Mucosa of rectum (tissue), 2 donors: Measurements from ENCODE around the gene GSPT1.

Experiments used
- H3K27ac ChIP-seq, 2 donors: one replicate each; pipeline ENCODE4 v1.7.0; 2013; ENCODE audit warnings: inconsistent platforms in 2 of 2, low read depth in 2 of 2, low read length in 2 of 2
- H3K27me3 ChIP-seq, 2 donors: one replicate each; pipeline ENCODE4 v1.7.0; 2013; ENCODE audit warnings: low read length in 2 of 2; ENCODE audit not compliant: control insufficient read depth in 2 of 2, insufficient read depth in 2 of 2
- H3K36me3 ChIP-seq, 2 donors: one replicate each; pipeline ENCODE4 v1.7.0; 2013; ENCODE audit warnings: low read length in 2 of 2; ENCODE audit not compliant: control insufficient read depth in 2 of 2, insufficient read depth in 2 of 2
- H3K4me1 ChIP-seq, 2 donors: one replicate each; pipeline ENCODE4 v1.7.0; 2013; ENCODE audit warnings: low read length in 2 of 2, mild to moderate bottlenecking in 1 of 2; ENCODE audit not compliant: control insufficient read depth in 2 of 2, insufficient read depth in 2 of 2
- H3K4me3 ChIP-seq, 2 donors: one replicate each; pipeline ENCODE4 v1.7.0; 2013; ENCODE audit warnings: low read length in 2 of 2
- H3K9ac ChIP-seq, 2 donors: one replicate each; pipeline ENCODE4 v1.7.0; 2013; ENCODE audit warnings: low read length in 2 of 2, low read depth in 1 of 2, mild to moderate bottlenecking in 1 of 2
- H3K9me3 ChIP-seq, 2 donors: one replicate each; pipeline ENCODE4 v1.7.0; 2013; ENCODE audit warnings: low read length in 2 of 2; ENCODE audit not compliant: control insufficient read depth in 2 of 2
- donor health status: healthy.
- donor health status: Normal muscosa, but diverticular disease.

Gene GSPT1

DNA sequence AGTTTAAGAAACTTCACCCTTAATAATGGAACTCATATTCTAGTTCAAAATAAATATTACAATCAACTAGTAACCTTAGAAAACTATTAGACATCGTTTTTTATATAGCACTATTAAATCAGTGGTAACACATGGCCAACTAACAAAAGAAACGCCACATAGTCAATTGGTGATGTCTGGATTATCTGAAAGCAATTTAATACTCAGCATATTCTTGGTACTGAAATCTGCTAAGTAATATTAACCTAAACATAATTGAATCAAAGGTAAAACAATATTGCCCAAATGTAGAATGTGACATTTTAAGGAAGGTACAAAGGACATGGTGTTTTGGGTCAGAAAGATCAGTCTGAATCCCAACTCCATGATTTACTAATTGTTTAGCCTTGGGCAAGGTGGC is 53.3 kb downstream of the GSPT1 start:
- Histone ChIP-seq H3K27ac (no peak overlapping the region), H3K4me3 (no peak overlapping the region), H3K27me3 (no peaks in the 10 kb centered on the region), H3K36me3 (no peaks in the 10 kb centered on the region), H3K9ac (no peak overlapping the region), H3K4me1 (no peaks in the 10 kb centered on the region), H3K9me3 (no peaks in the 10 kb centered on the region)

DNA sequence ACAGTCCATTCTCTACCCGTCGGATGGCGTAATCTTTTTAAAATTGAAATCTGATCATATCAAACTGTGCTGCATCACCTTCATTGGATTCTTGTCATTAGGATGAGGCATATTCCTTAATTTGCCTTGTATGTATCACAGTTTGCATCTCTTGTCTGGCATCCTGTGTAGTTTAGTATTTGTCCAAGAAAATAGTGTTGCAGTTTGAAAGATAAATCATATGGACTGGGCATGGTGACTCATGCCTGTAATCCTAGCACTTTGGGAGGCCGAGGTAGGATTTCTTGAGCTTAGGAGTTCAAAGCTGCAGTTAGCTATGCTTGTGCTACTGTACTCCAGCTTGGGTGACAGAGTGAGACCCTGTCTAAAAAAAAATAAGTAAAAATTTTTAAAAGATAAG is 58.6 kb downstream of the GSPT1 start:
- H3K9ac ChIP-seq = no peak overlapping the region
- H3K27ac ChIP-seq = no peak overlapping the region

GRCh38 chr16:11852092-11852809 is 63.5 kb downstream of the GSPT1 start:
- Histone ChIP-seq H3K4me1 (peaks cover 8 to 9% of the 10 kb centered on the region in 2 donors), H3K9ac (peak overlapping the region; percentile 80 to 85), H3K27me3 (no peaks in the 10 kb centered on the region), H3K9me3 (no peaks in the 10 kb centered on the region), H3K36me3 (peaks cover 10 to 13% of the 10 kb centered on the region in 2 donors), H3K27ac (peak overlapping the region; percentile 86 to 88), H3K4me3 (peak overlapping the region; percentile 94 to 99)

More for the DNA sequence above, 58.6 kb downstream of the GSPT1 start:
- Histone ChIP-seq H3K9me3 (no peaks in the 10 kb centered on the region), H3K4me1 (peaks cover 4 to 5% of the 10 kb centered on the region in 2 donors), H3K4me3 (no peak overlapping the region), H3K36me3 (no peaks in the 10 kb centered on the region), H3K27me3 (no peaks in the 10 kb centered on the region)

- Histone ChIP-seq H3K4me1 (peaks cover 8 to 9% of the 10 kb centered on the region in 2 donors), H3K27ac (peak within 1 kb of the TSS; percentile 86 to 88), H3K36me3 (peaks cover 16 to 21% of the 10 kb centered on the region in 2 donors), H3K27me3 (no peaks in the 10 kb centered on the region), H3K9me3 (no peaks in the 10 kb centered on the region), H3K9ac (peak within 1 kb of the TSS; percentile 85 to 93), H3K4me3 (peak within 1 kb of the TSS; percentile 94 to 99)
Observed at GRCh38 chr16:11851294-11852091, 64.3 kb downstream of the GSPT1 start, which contains the start of gene RSL1D1. Gene RSL1D1 (minus strand): TSS chr16:11851542. CDS start chr16:11851512, 30 bp downstream.

DNA sequence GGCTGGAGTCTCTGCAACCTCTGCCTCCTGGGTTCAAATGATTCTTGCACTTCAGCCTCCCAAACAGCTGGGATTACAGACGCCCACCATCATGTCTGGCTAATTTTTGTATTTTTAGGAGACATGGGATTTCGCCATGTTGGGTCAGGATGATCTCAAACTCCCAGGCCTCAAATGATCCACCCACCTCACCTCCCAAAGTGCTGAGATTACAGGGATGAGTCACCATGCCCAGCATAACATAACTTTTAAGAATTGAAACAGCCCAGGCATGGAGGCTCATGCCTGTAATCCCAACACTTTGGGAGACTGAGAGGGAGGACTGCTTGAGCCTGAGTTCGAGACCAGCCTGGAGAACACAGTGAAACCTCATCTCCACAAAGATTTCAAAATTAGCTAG is 66.9 kb downstream of the GSPT1 start:
- Histone ChIP-seq H3K36me3 (peaks cover 38 to 44% of the 10 kb centered on the region in 2 donors), H3K9ac (no peak overlapping the region), H3K4me1 (peaks cover 5 to 9% of the 10 kb centered on the region in 2 donors), H3K9me3 (no peaks in the 10 kb centered on the region), H3K4me3 (no peak overlapping the region), H3K27me3 (no peaks in the 10 kb centered on the region), H3K27ac (no peak overlapping the region)

- Histone ChIP-seq H3K36me3 (peaks cover 65 to 74% of the 10 kb centered on the region in 2 donors), H3K9me3 (no peaks in the 10 kb centered on the region), H3K4me3 (no peak overlapping the region), H3K9ac (no peak overlapping the region), H3K4me1 (no peaks in the 10 kb centered on the region), H3K27me3 (no peaks in the 10 kb centered on the region), H3K27ac (no peak overlapping the region)
Observed at GRCh38 chr16:11844499-11844898, 71.3 kb downstream of the GSPT1 start.

- Histone ChIP-seq H3K27me3 (no peaks in the 10 kb centered on the region), H3K9ac (no peak overlapping the region), H3K4me3 (no peak overlapping the region), H3K36me3 (peaks cover 65 to 74% of the 10 kb centered on the region in 2 donors), H3K4me1 (no peaks in the 10 kb centered on the region), H3K27ac (no peak overlapping the region), H3K9me3 (no peaks in the 10 kb centered on the region)
Observed at GRCh38 chr16:11843861-11844260, 71.9 kb downstream of the GSPT1 start.

DNA sequence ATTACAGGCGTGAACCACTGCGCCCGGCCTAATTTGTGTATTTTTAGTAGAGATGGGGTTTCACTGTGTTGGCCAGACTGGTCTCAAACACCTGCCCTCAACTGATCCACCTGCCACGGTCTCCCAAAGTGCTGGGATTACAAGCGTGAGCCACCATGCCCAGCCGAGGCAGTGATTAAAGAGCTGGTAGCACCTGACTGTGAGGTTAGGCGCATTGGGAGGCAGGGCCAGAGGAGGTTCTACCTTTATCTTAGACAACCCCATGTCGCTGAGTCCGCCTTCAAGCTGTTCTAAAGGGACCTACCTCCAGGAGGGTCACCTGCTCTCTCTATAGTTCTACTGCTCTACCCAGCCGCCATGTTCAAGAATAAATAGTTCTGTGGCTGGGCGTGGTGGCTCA is 72.5 kb downstream of the GSPT1 start:
- Histone ChIP-seq H3K9ac (no peak overlapping the region), H3K36me3 (peaks cover 64 to 78% of the 10 kb centered on the region in 2 donors), H3K4me1 (no peaks in the 10 kb centered on the region), H3K9me3 (no peaks in the 10 kb centered on the region), H3K27ac (no peak overlapping the region), H3K4me3 (no peak overlapping the region), H3K27me3 (no peaks in the 10 kb centered on the region)

DNA sequence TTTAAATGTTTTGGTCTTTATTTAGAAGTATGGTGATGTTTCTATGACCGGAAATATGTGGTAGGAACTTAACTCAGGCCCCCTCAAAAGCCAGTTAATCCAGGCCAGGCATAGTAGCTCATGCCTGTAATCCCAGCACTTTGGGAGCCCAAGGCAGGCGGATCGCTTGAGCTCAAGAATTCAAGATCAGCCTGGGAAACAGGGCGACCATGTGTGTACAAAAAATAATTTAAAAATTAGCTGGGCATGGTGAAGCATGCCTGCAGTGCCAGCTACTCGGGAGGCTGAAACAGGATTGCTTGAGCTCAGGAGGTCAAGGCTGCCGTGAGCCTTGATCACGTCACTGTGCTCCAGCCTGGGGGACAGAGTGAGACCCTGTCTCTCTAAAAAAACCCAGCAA is 74.7 kb downstream of the GSPT1 start:
- H3K4me1 ChIP-seq = no peaks in the 10 kb centered on the region
- H3K4me3 ChIP-seq = no peak overlapping the region
- H3K9me3 ChIP-seq = no peaks in the 10 kb centered on the region
- H3K27me3 ChIP-seq = no peaks in the 10 kb centered on the region
- H3K36me3 ChIP-seq = peaks cover 70 to 72% of the 10 kb centered on the region in 2 donors
- H3K9ac ChIP-seq = no peak overlapping the region
- H3K27ac ChIP-seq = no peak overlapping the region

GRCh38 chr16:11836650-11837244 is 79.0 kb downstream of the GSPT1 start:
- Histone ChIP-seq H3K9ac (no peak overlapping the region), H3K27me3 (no peaks in the 10 kb centered on the region), H3K9me3 (no peaks in the 10 kb centered on the region), H3K36me3 (peaks cover 44 to 47% of the 10 kb centered on the region in 2 donors), H3K4me3 (no peak overlapping the region), H3K27ac (no peak overlapping the region), H3K4me1 (no peaks in the 10 kb centered on the region)
